IMR-90 (cell line): ENCODE data around the gene PTPRN2. TPM values are rescaled to one million over a fixed set of nuclear protein-coding genes. Genes with fewer than 3 reads are reported as not detected.

ENCODE experiments used
- ATAC-seq: fragments of 200-7000 bp; cut with Tn5 transposase; 2 replicates; pipeline ENCODE4 v1.9.1; 2020; ENCODE audit warnings: low read depth, mild to moderate bottlenecking, moderate library complexity
- BruUV-seq: library from RNA; stranded (reverse); fragments of 400-500 nt; replicated peaks from 2 replicates; lab custom pipeline; 2021; lab: Mats Ljungman, UMichigan
- CTCF ChIA-PET: fragments of 300-600 bp; formaldehyde crosslinking; extraction: SDS; loops from one replicate; lab custom pipeline; 2021; ENCODE audit warnings: antibody characterized with exemption; lab: Yijun Ruan, JAX
- POLR2A ChIA-PET: fragments of 300-600 bp; sonication (Branson Sonifier 250); formaldehyde crosslinking; loops from one replicate; lab custom pipeline; 2022; ENCODE audit warnings: antibody characterized with exemption; ENCODE audit not compliant: unreplicated experiment; lab: Charles Lee
- DNase-seq: peaks from one replicate; pipeline ENCODE4 v3.0.0; 2013
- H2AFZ ChIP-seq: replicated peaks from 2 replicates; pipeline ENCODE3; 2013; ENCODE audit warnings: low read length, mild to moderate bottlenecking; ENCODE audit not compliant: poor library complexity
- H2AK5ac ChIP-seq: 2 replicates; pipeline ENCODE4 v1.6.1; 2013; ENCODE audit warnings: low read depth, low read length, inconsistent platforms
- H2AK9ac ChIP-seq: replicated peaks from 2 replicates; pipeline ENCODE3; 2013; ENCODE audit warnings: mild to moderate bottlenecking, low read depth, low read length, moderate library complexity; ENCODE audit not compliant: poor library complexity
- H2BK120ac ChIP-seq: 2 replicates; pipeline ENCODE4 v1.6.1; 2013; ENCODE audit warnings: low read depth, low read length, inconsistent platforms
- H2BK15ac ChIP-seq: 3 replicates; pipeline ENCODE4 v1.6.1; 2013; ENCODE audit warnings: low read depth, low read length, inconsistent platforms
- H2BK20ac ChIP-seq: 2 replicates; pipeline ENCODE4 v1.6.1; 2013; ENCODE audit warnings: low read depth, mild to moderate bottlenecking, inconsistent platforms, low read length, moderate library complexity
- H2BK5ac ChIP-seq: 2 replicates; pipeline ENCODE4 v1.6.1; 2013; ENCODE audit warnings: mild to moderate bottlenecking, low read depth, low read length, inconsistent platforms; ENCODE audit not compliant: poor library complexity, severe bottlenecking
- H3K14ac ChIP-seq: replicated peaks from 2 replicates; pipeline ENCODE4 v1.6.1; 2013; ENCODE audit warnings: low read depth, low read length, inconsistent platforms
- H3K18ac ChIP-seq: 2 replicates; pipeline ENCODE4 v1.6.1; 2013; ENCODE audit warnings: low read depth, low read length, control low read depth
- H3K23ac ChIP-seq: 2 replicates; pipeline ENCODE4 v1.6.1; 2013; ENCODE audit warnings: low read depth, low read length, inconsistent platforms
- H3K27ac ChIP-seq: 2 replicates; pipeline ENCODE4 v1.5.1; 2013; ENCODE audit warnings: mild to moderate bottlenecking, control low read depth, low read length; ENCODE audit not compliant: insufficient read depth
- H3K27me3 ChIP-seq: 2 replicates; pipeline ENCODE4 v1.6.1; 2013; ENCODE audit warnings: low read length; ENCODE audit not compliant: control insufficient read depth, insufficient read depth
- H3K36me3 ChIP-seq: 2 replicates; pipeline ENCODE4 v1.6.1; 2013; ENCODE audit warnings: low read length, mixed read lengths; ENCODE audit not compliant: control insufficient read depth, insufficient read depth
- H3K4ac ChIP-seq: 2 replicates; pipeline ENCODE4 v1.6.1; 2013; ENCODE audit warnings: low read depth, low read length, inconsistent platforms
- H3K4me1 ChIP-seq: 2 replicates; pipeline ENCODE4 v1.6.1; 2013; ENCODE audit warnings: low read length, mixed read lengths; ENCODE audit not compliant: control insufficient read depth, insufficient read depth
- H3K4me2 ChIP-seq: 2 replicates; pipeline ENCODE4 v1.6.1; 2013; ENCODE audit warnings: low read depth, mild to moderate bottlenecking, control low read depth, low read length, moderate library complexity
- H3K4me3 ChIP-seq: 2 replicates; pipeline ENCODE4 v1.5.1; 2013; ENCODE audit warnings: low read depth, mild to moderate bottlenecking, control low read depth, low read length, moderate library complexity; ENCODE audit not compliant: insufficient read depth
- H3K56ac ChIP-seq: 2 replicates; pipeline ENCODE4 v1.6.1; 2013; ENCODE audit warnings: low read length, inconsistent platforms; ENCODE audit not compliant: insufficient read depth; ENCODE audit errors: extremely low read depth
- H3K79me1 ChIP-seq, 2 experiments: 2 replicates each; pipeline ENCODE4 v1.6.1; 2013; ENCODE audit warnings: low read length in 2 of 2, inconsistent platforms in 1 of 2, low read depth in 1 of 2
- H3K9ac ChIP-seq: 2 replicates; pipeline ENCODE4 v1.6.1; 2013; ENCODE audit warnings: low read depth, low read length, control low read depth
- H3K9me1 ChIP-seq: 2 replicates; pipeline ENCODE4 v1.6.1; 2013; ENCODE audit warnings: low read length, inconsistent platforms; ENCODE audit not compliant: insufficient read depth
- H3K9me3 ChIP-seq: 2 replicates; pipeline ENCODE4 v1.6.1; 2013; ENCODE audit warnings: low read length; ENCODE audit not compliant: control insufficient read depth, insufficient read depth
- H4K20me1 ChIP-seq: 2 replicates; pipeline ENCODE4 v1.6.1; 2013; ENCODE audit warnings: low read length, inconsistent platforms; ENCODE audit not compliant: insufficient read depth
- H4K5ac ChIP-seq: 2 replicates; pipeline ENCODE4 v1.6.1; 2013; ENCODE audit warnings: mild to moderate bottlenecking, low read depth, low read length, control low read depth
- H4K8ac ChIP-seq, 2 experiments: 2 replicates each; pipeline ENCODE4 v1.6.1; 2013; ENCODE audit warnings: low read depth in 2 of 2, low read length in 2 of 2, control low read depth in 1 of 2, inconsistent platforms in 1 of 2
- H4K91ac ChIP-seq: 2 replicates; pipeline ENCODE4 v1.6.1; 2013; ENCODE audit warnings: low read depth, low read length, inconsistent platforms; ENCODE audit not compliant: insufficient read depth
- CEBPB ChIP-seq: IDR thresholded peaks from 2 replicates; pipeline ENCODE4 v1.6.1; 2012; ENCODE audit warnings: low read depth, low read length, improper control_type of control experiment
- FOS ChIP-seq: fragments of 150-350 bp; IDR thresholded peaks from 2 replicates; pipeline ENCODE4 v1.6.1; 2016; ENCODE audit warnings: low read depth, low read length
- MAZ ChIP-seq: IDR thresholded peaks from 2 replicates; pipeline ENCODE4 v1.6.1; 2012; ENCODE audit warnings: low read depth, mild to moderate bottlenecking, low read length, improper control_type of control experiment, moderate library complexity, borderline replicate concordance
- POLR2A ChIP-seq: IDR thresholded peaks from 2 replicates; pipeline ENCODE4 v1.6.1; 2012; ENCODE audit warnings: mild to moderate bottlenecking, low read depth, low read length
- RAD21 ChIP-seq: IDR thresholded peaks from 2 replicates; pipeline ENCODE4 v1.6.1; 2012; ENCODE audit warnings: low read length, improper control_type of control experiment
- WGBS, 2 experiments: methylation state at CpG; one replicate each; pipeline versions ENCODE4 v1.1.5 to v1.1.7; 2013; ENCODE audit warnings: missing lambda C conversion rate in 2 of 2; ENCODE audit not compliant: insufficient read length in 1 of 2; ENCODE audit errors: extremely low coverage in 2 of 2; 5-methylcytosine and 5-hydroxymethylcytosine counted together
- dilution Hi-C: fragments of 300-500 bp; cut with HindIII; formaldehyde crosslinking; loops from one replicate; pipeline ENCODE4 v1.14.3; 2018; ENCODE audit warnings: low sequenced_read_pairs; ENCODE audit not compliant: unreplicated experiment
- in situ Hi-C: fragments of 300-500 bp; cut with MboI; formaldehyde crosslinking; loops from 3 replicates; pipeline ENCODE4 v1.14.3; 2019; ENCODE audit warnings: low sequenced_read_pairs, inconsistent platforms, mixed read lengths
- intact Hi-C: fragments of 100-400 bp; cut with micrococcal nuclease; formaldehyde crosslinking; loops from 2 replicates; pipeline ENCODE4 v1.10.0; 2022
- polyA plus RNA-seq, 3 experiments: library from polyadenylated mRNA; depleted of rRNA; stranded (reverse); fragments of >200 nt; gene quantifications; 2 replicates each; pipeline ENCODE4 v1.2.3, GENCODE V29; 2012; ENCODE audit warnings: low replicate concordance in 1 of 3
- total RNA-seq: library from RNA; depleted of rRNA; stranded (reverse); fragments of >200 nt; gene quantifications from 2 replicates; pipeline ENCODE4 v1.2.3, GENCODE V29; 2012

PTPRN2 gene
- total and polyA plus RNA-seq, 2 of the 4 experiments (the other 2 are of a cell fraction), result 0.03 TPM; not detected in 1

- Histone ChIP-seq H3K4me1 (no peaks in the 10 kb centered on the region), H2BK5ac (no peak overlapping the region), H3K23ac (no peak overlapping the region), H2AFZ (peak overlapping the region; percentile 58), H3K79me1 (no peaks in the 10 kb centered on the region), H2AK9ac (no peak overlapping the region), H4K20me1 (no peaks in the 10 kb centered on the region), H3K9me1 (no peaks in the 10 kb centered on the region), H3K4me2 (no peak overlapping the region), H3K27me3 (no peaks in the 10 kb centered on the region), H2AK5ac (no peak overlapping the region), H4K5ac (no peak overlapping the region), H3K36me3 (no peaks in the 10 kb centered on the region), H2BK15ac (no peak overlapping the region), H3K27ac (no peak overlapping the region), H3K9me3 (peaks cover 68% of the 10 kb centered on the region), H2BK120ac (no peak overlapping the region), H3K4me3 (no peak overlapping the region), H2BK20ac (no peak overlapping the region), H4K91ac (no peak overlapping the region), H3K4ac (no peak overlapping the region), H3K14ac (no peak overlapping the region), H3K18ac (no peak overlapping the region), H3K56ac (no peak overlapping the region), H3K9ac (no peak overlapping the region), H4K8ac (no peak overlapping the region)
- no peak for TF ChIP-seq POLR2A
- no peak for TF ChIP-seq MAZ
- no peak for TF ChIP-seq RAD21
- no peak for TF ChIP-seq FOS
- TF ChIP-seq CEBPB, result no peak
- intact Hi-C loops (no loop called here), in situ Hi-C loops (no loop called here), dilution Hi-C loops (no loop called here)
- CTCF ChIA-PET, result no interaction called here
- POLR2A ChIA-PET, result no interaction called here
- BruUV-seq, result no TSS peak
- ATAC-seq (no peak), DNase-seq (no peak)
- 48% methylated on average over 4 of the region's 10 CpGs; no CpG with 5 or more reads in 1 of the 2 experiments for WGBS, 2 experiments
Measured at GRCh38 chr7:158248816-158249215, 338.8 kb downstream of the PTPRN2 start.
